Mesenchymal stem cell (in vitro differentiated cells and primary cell): ENCODE data around the gene GATA2.
A peak's percentile ranks its signal among the peaks of the same experiment; 100 is the strongest.

Experiments
- DNase-seq: peaks from one replicate; pipeline ENCODE4 v3.0.0-alpha.2; 2013
- H2AFZ ChIP-seq: one replicate; pipeline ENCODE4 v1.6.1; 2013; ENCODE audit warnings: low read depth, mild to moderate bottlenecking, control low read depth, inconsistent platforms, low read length, moderate library complexity
- H2AK5ac ChIP-seq: 2 replicates; pipeline ENCODE4 v1.6.1; 2013; ENCODE audit warnings: low read length, moderate library complexity, mild to moderate bottlenecking, inconsistent platforms; ENCODE audit not compliant: severe bottlenecking
- H2BK120ac ChIP-seq: one replicate; pipeline ENCODE4 v1.6.1; 2013; ENCODE audit warnings: low read depth, mild to moderate bottlenecking, inconsistent platforms, low read length, moderate library complexity
- H2BK12ac ChIP-seq, 2 experiments: one replicate each; pipeline ENCODE4 v1.6.1; 2013; ENCODE audit warnings: inconsistent platforms in 2 of 2, low read length in 2 of 2, mild to moderate bottlenecking in 2 of 2, moderate library complexity in 2 of 2, control low read depth in 1 of 2
- H2BK15ac ChIP-seq: one replicate; pipeline ENCODE4 v1.6.1; 2013; ENCODE audit warnings: mild to moderate bottlenecking, low read depth, inconsistent platforms; ENCODE audit not compliant: poor library complexity, severe bottlenecking
- H2BK5ac ChIP-seq: 2 replicates; pipeline ENCODE4 v1.6.1; 2013; ENCODE audit warnings: low read depth, mild to moderate bottlenecking, low read length, control low read depth, inconsistent platforms; ENCODE audit not compliant: poor library complexity, severe bottlenecking
- H3K14ac ChIP-seq, 2 experiments: one replicate each; pipeline ENCODE4 v1.6.1; 2013; ENCODE audit warnings: inconsistent platforms in 2 of 2, low read length in 2 of 2, control low read depth in 1 of 2, mild to moderate bottlenecking in 1 of 2, moderate library complexity in 1 of 2
- H3K18ac ChIP-seq, 2 experiments: one replicate each; pipeline ENCODE4 v1.6.1; 2013; ENCODE audit warnings: inconsistent platforms in 2 of 2, low read length in 2 of 2, control low read depth in 1 of 2, low read depth in 1 of 2, mild to moderate bottlenecking in 1 of 2
- H3K23ac ChIP-seq, 2 experiments: one replicate each; pipeline ENCODE4 v1.6.1; 2013; ENCODE audit warnings: inconsistent platforms in 2 of 2, low read length in 2 of 2, mild to moderate bottlenecking in 2 of 2, moderate library complexity in 2 of 2, control low read depth in 1 of 2
- H3K27ac ChIP-seq: 2 replicates; pipeline ENCODE4 v1.5.1; 2013; ENCODE audit warnings: mild to moderate bottlenecking, moderate library complexity, low read length, control low read depth, inconsistent platforms; ENCODE audit not compliant: poor library complexity, severe bottlenecking
- H3K27me3 ChIP-seq, 2 experiments: 2 replicates each; pipeline versions ENCODE4 v1.6.1 to v1.7.0; 2013; ENCODE audit warnings: low read length in 2 of 2, mild to moderate bottlenecking in 2 of 2, moderate library complexity in 2 of 2, control low read depth in 1 of 2, inconsistent platforms in 1 of 2; ENCODE audit not compliant: control insufficient read depth in 1 of 2, insufficient read depth in 1 of 2
- H3K36me3 ChIP-seq, 2 experiments: 2 replicates each; pipeline versions ENCODE4 v1.6.1 to v1.7.0; 2013; ENCODE audit warnings: low read length in 2 of 2, control low read depth in 1 of 2, inconsistent platforms in 1 of 2, low read depth in 1 of 2, mild to moderate bottlenecking in 1 of 2; ENCODE audit not compliant: insufficient read depth in 2 of 2, control insufficient read depth in 1 of 2
- H3K4ac ChIP-seq, 2 experiments: one replicate each; pipeline ENCODE4 v1.6.1; 2013; ENCODE audit warnings: inconsistent platforms in 2 of 2, low read length in 2 of 2, mild to moderate bottlenecking in 2 of 2, moderate library complexity in 2 of 2, control low read depth in 1 of 2, low read depth in 1 of 2
- H3K4me1 ChIP-seq: 2 replicates; pipeline ENCODE4 v1.6.1; 2013; ENCODE audit warnings: low read depth, low read length, control low read depth; ENCODE audit not compliant: control insufficient read depth, insufficient read depth
- H3K4me2 ChIP-seq: 2 replicates; pipeline ENCODE4 v1.6.1; 2013; ENCODE audit warnings: low read length, mild to moderate bottlenecking, inconsistent platforms; ENCODE audit not compliant: poor library complexity, severe bottlenecking
- H3K4me3 ChIP-seq, 2 experiments: 2 replicates each; pipeline versions ENCODE4 v1.5.1 to v1.7.0; 2013; ENCODE audit warnings: low read length in 2 of 2, mild to moderate bottlenecking in 2 of 2, control low read depth in 1 of 2, low read depth in 1 of 2; ENCODE audit not compliant: insufficient read depth in 1 of 2
- H3K79me1 ChIP-seq: replicated peaks from 2 replicates; pipeline ENCODE4 v1.6.1; 2013; ENCODE audit warnings: mild to moderate bottlenecking, control low read depth, low read length, inconsistent platforms; ENCODE audit not compliant: poor library complexity, severe bottlenecking
- H3K9ac ChIP-seq: 2 replicates; pipeline ENCODE4 v1.7.0; 2013; ENCODE audit warnings: mild to moderate bottlenecking, low read length, moderate library complexity
- H3K9me3 ChIP-seq: 2 replicates; pipeline ENCODE4 v1.7.0; 2013; ENCODE audit warnings: mild to moderate bottlenecking, low read length; ENCODE audit not compliant: control insufficient read depth
- H4K8ac ChIP-seq: one replicate; pipeline ENCODE4 v1.6.1; 2013; ENCODE audit warnings: inconsistent platforms, mild to moderate bottlenecking, low read length, moderate library complexity
- H4K91ac ChIP-seq: one replicate; pipeline ENCODE4 v1.6.1; 2013; ENCODE audit warnings: mild to moderate bottlenecking, low read length, inconsistent platforms
- WGBS: methylation state at CpG from one replicate; pipeline ENCODE4 v1.1.7; 2013; ENCODE audit warnings: mixed read lengths; 5-methylcytosine and 5-hydroxymethylcytosine counted together

Gene GATA2

GRCh38 chr3:128453501-128454309 lies 39.3 kb downstream of the GATA2 start:
- H3K36me3 ChIP-seq, result no peaks in the 10 kb centered on the region
- H3K14ac ChIP-seq, result no peak overlapping the region
- H4K8ac ChIP-seq, result no peak overlapping the region
- no peak overlapping the region for H3K23ac ChIP-seq
- no peak overlapping the region for H3K18ac ChIP-seq
- H2BK120ac ChIP-seq, result no peak overlapping the region
- H2BK12ac ChIP-seq, result no peak overlapping the region
- no peak overlapping the region for H2BK5ac ChIP-seq
- H3K9me3 ChIP-seq, result no peaks in the 10 kb centered on the region
- no peaks in the 10 kb centered on the region for H3K4me1 ChIP-seq
- 80% methylated on average over 20 of the region's 21 CpGs for WGBS
- no peak overlapping the region for H3K4me3 ChIP-seq
- no peak for DNase-seq
- no peak overlapping the region for H3K9ac ChIP-seq
- no peak overlapping the region for H3K4me2 ChIP-seq
- H3K79me1 ChIP-seq, result no peaks in the 10 kb centered on the region
- no peak overlapping the region for H3K27ac ChIP-seq
- no peak overlapping the region for H2BK15ac ChIP-seq
- H2AK5ac ChIP-seq, result no peak overlapping the region
- no peak overlapping the region for H3K4ac ChIP-seq
- no peak overlapping the region for H2AFZ ChIP-seq
- no peak overlapping the region for H4K91ac ChIP-seq
- peaks cover 87 to 95% of the 10 kb centered on the region in 2 experiments for H3K27me3 ChIP-seq

- H4K91ac ChIP-seq, result no peak overlapping the region
- no peak overlapping the region for H3K4ac ChIP-seq
- no peak overlapping the region for H2AK5ac ChIP-seq
- no peaks in the 10 kb centered on the region for H3K79me1 ChIP-seq
- H3K23ac ChIP-seq, result no peak overlapping the region
- H3K4me1 ChIP-seq, result no peaks in the 10 kb centered on the region
- H3K36me3 ChIP-seq, result no peaks in the 10 kb centered on the region
- WGBS, result 81% methylated on average over 21 of the region's 21 CpGs
- DNase-seq, result no peak
- no peak overlapping the region for H2BK120ac ChIP-seq
- H2BK5ac ChIP-seq, result no peak overlapping the region
- no peak overlapping the region for H3K9ac ChIP-seq
- no peak overlapping the region for H3K27ac ChIP-seq
- H4K8ac ChIP-seq, result no peak overlapping the region
- H3K4me3 ChIP-seq, result no peak overlapping the region
- H3K4me2 ChIP-seq, result no peak overlapping the region
- H3K9me3 ChIP-seq, result no peaks in the 10 kb centered on the region
- no peak overlapping the region for H2AFZ ChIP-seq
- no peak overlapping the region for H3K14ac ChIP-seq
- no peak overlapping the region for H2BK12ac ChIP-seq
- H2BK15ac ChIP-seq, result no peak overlapping the region
- peaks cover 84 to 90% of the 10 kb centered on the region in 2 experiments for H3K27me3 ChIP-seq
- no peak overlapping the region for H3K18ac ChIP-seq
Measured at GRCh38 chr3:128452678-128453275, 40.2 kb downstream of the GATA2 start.

GRCh38 chr3:128452120-128452519 lies 40.9 kb downstream of the GATA2 start:
- DNase-seq, result no peak
- Histone ChIP-seq H2BK120ac (no peak overlapping the region), H2BK12ac (no peak overlapping the region), H2BK15ac (no peak overlapping the region), H3K9me3 (no peaks in the 10 kb centered on the region), H3K36me3 (no peaks in the 10 kb centered on the region), H3K14ac (peak overlapping the region in 1 of 2 experiments; percentile 29), H3K23ac (no peak overlapping the region), H3K27ac (no peak overlapping the region), H2AK5ac (no peak overlapping the region), H3K18ac (no peak overlapping the region), H3K4me3 (no peak overlapping the region), H3K4ac (no peak overlapping the region), H2BK5ac (no peak overlapping the region), H3K4me1 (no peaks in the 10 kb centered on the region), H4K8ac (no peak overlapping the region), H3K9ac (no peak overlapping the region), H2AFZ (no peak overlapping the region), H3K79me1 (no peaks in the 10 kb centered on the region), H3K27me3 (peaks cover 84 to 90% of the 10 kb centered on the region in 2 experiments), H4K91ac (no peak overlapping the region), H3K4me2 (no peak overlapping the region)
- WGBS, result 84% methylated on average over 9 of the region's 9 CpGs

GRCh38 chr3:128449111-128449638 lies 43.8 kb downstream of the GATA2 start:
- no peak for DNase-seq
- Histone ChIP-seq H3K4me1 (no peaks in the 10 kb centered on the region), H4K8ac (no peak overlapping the region), H2BK12ac (no peak overlapping the region), H3K18ac (no peak overlapping the region), H3K27me3 (peaks cover 67 to 71% of the 10 kb centered on the region in 2 experiments), H3K36me3 (no peaks in the 10 kb centered on the region), H3K9me3 (no peaks in the 10 kb centered on the region), H2BK5ac (no peak overlapping the region), H3K27ac (no peak overlapping the region), H3K4ac (no peak overlapping the region), H4K91ac (no peak overlapping the region), H2BK120ac (no peak overlapping the region), H3K9ac (no peak overlapping the region), H3K23ac (no peak overlapping the region), H3K14ac (no peak overlapping the region), H2BK15ac (no peak overlapping the region), H2AFZ (no peak overlapping the region), H2AK5ac (no peak overlapping the region), H3K4me2 (no peak overlapping the region), H3K79me1 (no peaks in the 10 kb centered on the region), H3K4me3 (no peak overlapping the region)
- 91% methylated on average over 5 of the region's 6 CpGs for WGBS
